ENCODE results near the gene LAMP2. TPM values are rescaled to one million over a fixed set of nuclear protein-coding genes. Genes with fewer than 3 reads are reported as not detected.

Gene LAMP2
- total and polyA plus RNA-seq, 2 donors from 2014 or later = 91.2 to 145 TPM

GRCh38 chrX:120457766-120458180 lies 11.3 kb downstream of the LAMP2 start:
- no peak for TF ChIP-seq CTCF (IDR thresholded peaks at IDR 0.05; ENCODE audit: borderline replicate concordance, extremely low read depth, insufficient read depth)
- Histone ChIP-seq H3K27me3 (ENCODE audit: control insufficient read depth, insufficient read depth, low read length) (no peaks in the 10 kb centered on the region), H3K36me3 (ENCODE audit: control insufficient read depth in 2 of 3, insufficient read depth in 3 of 3, low read length in 3 of 3) (peaks cover 0 to 10% (median 0%) of the 10 kb centered on the region in 3 donors), H3K27ac (ENCODE audit: low read depth in 2 of 2, low read length in 2 of 2) (no peak overlapping the region), H3K9ac (ENCODE audit: low read length in 3 of 3) (no peak overlapping the region), H3K9me3 (ENCODE audit: control insufficient read depth in 2 of 3, insufficient read depth in 1 of 3, low read length in 3 of 3) (no peaks in the 10 kb centered on the region), H3K4me1 (ENCODE audit: control insufficient read depth in 2 of 3, insufficient read depth in 2 of 3, low read depth in 1 of 3, low read length in 3 of 3) (no peaks in the 10 kb centered on the region), H3K4me3 (ENCODE audit: low read length in 3 of 3) (no peak overlapping the region)
- peak in 1 of 5 donors; percentile 29 for DNase-seq
- intact Hi-C loops (cut with DNase I) = no loop called here
- no peak for FAIRE-seq

- H3K4me1 ChIP-seq (ENCODE audit: control insufficient read depth in 2 of 3, insufficient read depth in 2 of 3, low read depth in 1 of 3, low read length in 3 of 3) = no peaks in the 10 kb centered on the region
- intact Hi-C loops (cut with DNase I) = no loop called here
- DNase-seq = no peak
- TF ChIP-seq CTCF (IDR thresholded peaks at IDR 0.05; ENCODE audit: borderline replicate concordance, extremely low read depth, insufficient read depth) = no peak
- FAIRE-seq = no peak
- H3K4me3 ChIP-seq (ENCODE audit: low read length in 3 of 3) = no peak overlapping the region
- H3K27ac ChIP-seq (ENCODE audit: low read depth in 2 of 2, low read length in 2 of 2) = no peak overlapping the region
- H3K27me3 ChIP-seq (ENCODE audit: control insufficient read depth, insufficient read depth, low read length) = no peaks in the 10 kb centered on the region
- H3K9me3 ChIP-seq (ENCODE audit: control insufficient read depth in 2 of 3, insufficient read depth in 1 of 3, low read length in 3 of 3) = no peaks in the 10 kb centered on the region
- H3K36me3 ChIP-seq (ENCODE audit: control insufficient read depth in 2 of 3, insufficient read depth in 3 of 3, low read length in 3 of 3) = peaks cover 0 to 10% (median 0%) of the 10 kb centered on the region in 3 donors
- no peak overlapping the region for H3K9ac ChIP-seq (ENCODE audit: low read length in 3 of 3)
Measured at GRCh38 chrX:120456973-120457372, 12.1 kb downstream of the LAMP2 start.

- Histone ChIP-seq H3K27me3 (ENCODE audit: control insufficient read depth, insufficient read depth, low read length) (no peaks in the 10 kb centered on the region), H3K4me3 (ENCODE audit: low read length in 3 of 3) (no peak overlapping the region), H3K9me3 (ENCODE audit: control insufficient read depth in 2 of 3, insufficient read depth in 1 of 3, low read length in 3 of 3) (no peaks in the 10 kb centered on the region), H3K4me1 (ENCODE audit: control insufficient read depth in 2 of 3, insufficient read depth in 2 of 3, low read depth in 1 of 3, low read length in 3 of 3) (no peaks in the 10 kb centered on the region), H3K36me3 (ENCODE audit: control insufficient read depth in 2 of 3, insufficient read depth in 3 of 3, low read length in 3 of 3) (peaks cover 0 to 10% (median 0%) of the 10 kb centered on the region in 3 donors), H3K27ac (ENCODE audit: low read depth in 2 of 2, low read length in 2 of 2) (no peak overlapping the region), H3K9ac (ENCODE audit: low read length in 3 of 3) (no peak overlapping the region)
- intact Hi-C loops (cut with DNase I) = no loop called here
- no peak for TF ChIP-seq CTCF (IDR thresholded peaks at IDR 0.05; ENCODE audit: borderline replicate concordance, extremely low read depth, insufficient read depth)
- DNase-seq (no peak), FAIRE-seq (no peak)
Measured at GRCh38 chrX:120453985-120454384, 15.1 kb downstream of the LAMP2 start.

GRCh38 chrX:120452131-120452530 lies 17.0 kb downstream of the LAMP2 start:
- Histone ChIP-seq H3K36me3 (ENCODE audit: control insufficient read depth in 2 of 3, insufficient read depth in 3 of 3, low read length in 3 of 3) (peaks cover 0 to 10% (median 2%) of the 10 kb centered on the region in 3 donors), H3K4me3 (ENCODE audit: low read length in 3 of 3) (no peak overlapping the region), H3K9ac (ENCODE audit: low read length in 3 of 3) (no peak overlapping the region), H3K27me3 (ENCODE audit: control insufficient read depth, insufficient read depth, low read length) (no peaks in the 10 kb centered on the region), H3K9me3 (ENCODE audit: control insufficient read depth in 2 of 3, insufficient read depth in 1 of 3, low read length in 3 of 3) (no peaks in the 10 kb centered on the region), H3K27ac (ENCODE audit: low read depth in 2 of 2, low read length in 2 of 2) (no peak overlapping the region), H3K4me1 (ENCODE audit: control insufficient read depth in 2 of 3, insufficient read depth in 2 of 3, low read depth in 1 of 3, low read length in 3 of 3) (no peaks in the 10 kb centered on the region)
- TF ChIP-seq CTCF (IDR thresholded peaks at IDR 0.05; ENCODE audit: borderline replicate concordance, extremely low read depth, insufficient read depth) = peak; percentile 17
- FAIRE-seq = no peak
- peak in 3 of 5 donors; percentile 26 to 57 (median 46) for DNase-seq
- intact Hi-C loops (cut with DNase I) = no loop called here

Data from kidney (tissue), 14 donors.